ENCODE data around the gene EYS.

EYS gene

GRCh38 chr6:65191471-65191870 lies 515.6 kb downstream of the EYS start:
- no peaks in the 10 kb centered on the region for H3K36me3 ChIP-seq (ENCODE audit: control insufficient read depth in 2 of 2, insufficient read depth in 2 of 2, low read length in 2 of 2)
- no peak overlapping the region for H3K9ac ChIP-seq (ENCODE audit: low read depth in 1 of 2, low read length in 2 of 2)
- H3K4me1 ChIP-seq (ENCODE audit: control insufficient read depth in 2 of 2, insufficient read depth in 2 of 2, low read length in 2 of 2), result no peaks in the 10 kb centered on the region
- H3K27me3 ChIP-seq (ENCODE audit: control insufficient read depth in 2 of 2, insufficient read depth in 2 of 2, low read length in 2 of 2), result no peaks in the 10 kb centered on the region
- H3K4me3 ChIP-seq (ENCODE audit: low read length in 2 of 2), result no peak overlapping the region
- no peaks in the 10 kb centered on the region for H3K9me3 ChIP-seq (ENCODE audit: control insufficient read depth in 2 of 2, low read length in 2 of 2)
- no peak overlapping the region for H3K27ac ChIP-seq (ENCODE audit: low read depth in 2 of 2, low read length in 2 of 2)

DNA sequence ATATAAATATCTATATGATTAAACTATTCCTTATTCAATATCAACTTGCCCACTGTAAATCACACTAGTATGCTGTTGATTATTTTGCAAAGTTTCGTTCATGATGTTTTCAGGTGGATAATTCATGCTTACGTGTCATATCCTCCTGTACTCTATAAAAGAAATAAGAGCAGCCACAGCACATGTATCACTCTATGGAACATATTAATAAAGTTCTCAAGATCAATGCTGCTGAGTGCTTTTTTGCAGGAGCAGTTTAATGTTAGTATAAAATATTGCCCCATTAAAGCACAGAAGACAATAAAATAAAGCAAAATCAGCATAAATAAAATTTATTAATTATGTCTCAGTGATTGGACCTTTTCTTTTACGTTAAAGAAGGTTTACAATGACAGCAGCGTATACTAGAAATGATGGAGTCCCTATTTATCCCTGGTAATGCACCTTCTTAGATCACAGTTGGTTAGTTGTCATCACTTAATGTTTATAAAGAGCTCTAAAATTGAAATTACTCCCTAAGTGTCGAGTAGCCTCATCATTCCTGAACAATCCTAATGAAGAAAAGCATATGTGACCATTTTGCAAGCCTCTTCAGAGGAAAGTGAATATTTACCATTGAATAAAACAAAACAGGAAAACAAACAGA lies 517.7 kb downstream of the EYS start:
- Histone ChIP-seq H3K27me3 (ENCODE audit: control insufficient read depth in 2 of 2, insufficient read depth in 2 of 2, low read length in 2 of 2) (no peaks in the 10 kb centered on the region), H3K4me3 (ENCODE audit: low read length in 2 of 2) (no peak overlapping the region), H3K9ac (ENCODE audit: low read depth in 1 of 2, low read length in 2 of 2) (no peak overlapping the region), H3K9me3 (ENCODE audit: control insufficient read depth in 2 of 2, low read length in 2 of 2) (no peaks in the 10 kb centered on the region), H3K36me3 (ENCODE audit: control insufficient read depth in 2 of 2, insufficient read depth in 2 of 2, low read length in 2 of 2) (no peaks in the 10 kb centered on the region), H3K4me1 (ENCODE audit: control insufficient read depth in 2 of 2, insufficient read depth in 2 of 2, low read length in 2 of 2) (no peaks in the 10 kb centered on the region), H3K27ac (ENCODE audit: low read depth in 2 of 2, low read length in 2 of 2) (no peak overlapping the region)

- Histone ChIP-seq H3K4me1 (ENCODE audit: control insufficient read depth in 2 of 2, insufficient read depth in 2 of 2, low read length in 2 of 2) (no peaks in the 10 kb centered on the region), H3K4me3 (ENCODE audit: low read length in 2 of 2) (no peak overlapping the region), H3K9me3 (ENCODE audit: control insufficient read depth in 2 of 2, low read length in 2 of 2) (no peaks in the 10 kb centered on the region), H3K27ac (ENCODE audit: low read depth in 2 of 2, low read length in 2 of 2) (no peak overlapping the region), H3K27me3 (ENCODE audit: control insufficient read depth in 2 of 2, insufficient read depth in 2 of 2, low read length in 2 of 2) (no peaks in the 10 kb centered on the region), H3K9ac (ENCODE audit: low read depth in 1 of 2, low read length in 2 of 2) (no peak overlapping the region), H3K36me3 (ENCODE audit: control insufficient read depth in 2 of 2, insufficient read depth in 2 of 2, low read length in 2 of 2) (no peaks in the 10 kb centered on the region)
Measured at GRCh38 chr6:65186826-65187225, 520.2 kb downstream of the EYS start.

DNA sequence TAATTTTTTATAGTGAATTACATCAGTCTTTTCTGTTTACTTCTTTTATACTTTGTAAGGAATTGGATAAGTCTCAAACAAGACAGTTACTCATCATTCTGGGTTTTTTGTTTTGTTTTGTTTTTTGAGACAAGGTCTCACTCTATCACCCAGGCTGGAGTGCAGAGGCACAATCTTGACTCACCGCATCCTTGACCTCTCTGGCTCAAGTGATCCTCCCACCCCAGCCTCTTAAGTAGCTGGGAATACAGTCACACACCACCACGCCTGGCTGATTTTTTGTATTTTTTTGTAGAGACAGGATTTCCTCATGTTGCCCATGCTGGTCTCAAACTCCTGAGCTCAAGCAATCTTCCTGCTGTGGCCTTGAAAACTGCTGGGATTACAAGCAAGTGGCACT lies 524.3 kb downstream of the EYS start:
- no peaks in the 10 kb centered on the region for H3K4me1 ChIP-seq (ENCODE audit: control insufficient read depth in 2 of 2, insufficient read depth in 2 of 2, low read length in 2 of 2)
- H3K27ac ChIP-seq (ENCODE audit: low read depth in 2 of 2, low read length in 2 of 2), result no peak overlapping the region
- no peak overlapping the region for H3K4me3 ChIP-seq (ENCODE audit: low read length in 2 of 2)
- no peaks in the 10 kb centered on the region for H3K36me3 ChIP-seq (ENCODE audit: control insufficient read depth in 2 of 2, insufficient read depth in 2 of 2, low read length in 2 of 2)
- no peaks in the 10 kb centered on the region for H3K27me3 ChIP-seq (ENCODE audit: control insufficient read depth in 2 of 2, insufficient read depth in 2 of 2, low read length in 2 of 2)
- no peak overlapping the region for H3K9ac ChIP-seq (ENCODE audit: low read depth in 1 of 2, low read length in 2 of 2)
- H3K9me3 ChIP-seq (ENCODE audit: control insufficient read depth in 2 of 2, low read length in 2 of 2), result no peaks in the 10 kb centered on the region

GRCh38 chr6:65170273-65170672 lies 536.8 kb downstream of the EYS start:
- Histone ChIP-seq H3K27ac (ENCODE audit: low read depth in 2 of 2, low read length in 2 of 2) (no peak overlapping the region), H3K9me3 (ENCODE audit: control insufficient read depth in 2 of 2, low read length in 2 of 2) (no peaks in the 10 kb centered on the region)

GRCh38 chr6:65161661-65162060 lies 545.4 kb downstream of the EYS start:
- no peaks in the 10 kb centered on the region for H3K36me3 ChIP-seq (ENCODE audit: control insufficient read depth in 2 of 2, insufficient read depth in 2 of 2, low read length in 2 of 2)
- H3K27ac ChIP-seq (ENCODE audit: low read depth in 2 of 2, low read length in 2 of 2), result no peak overlapping the region
- H3K9me3 ChIP-seq (ENCODE audit: control insufficient read depth in 2 of 2, low read length in 2 of 2), result no peaks in the 10 kb centered on the region
- H3K27me3 ChIP-seq (ENCODE audit: control insufficient read depth in 2 of 2, insufficient read depth in 2 of 2, low read length in 2 of 2), result no peaks in the 10 kb centered on the region
- H3K9ac ChIP-seq (ENCODE audit: low read depth in 1 of 2, low read length in 2 of 2), result no peak overlapping the region
- H3K4me3 ChIP-seq (ENCODE audit: low read length in 2 of 2), result no peak overlapping the region
- H3K4me1 ChIP-seq (ENCODE audit: control insufficient read depth in 2 of 2, insufficient read depth in 2 of 2, low read length in 2 of 2), result no peaks in the 10 kb centered on the region

More at GRCh38 chr6:65170273-65170672, 536.8 kb downstream of the EYS start:
- Histone ChIP-seq H3K4me3 (ENCODE audit: low read length in 2 of 2) (no peak overlapping the region), H3K27me3 (ENCODE audit: control insufficient read depth in 2 of 2, insufficient read depth in 2 of 2, low read length in 2 of 2) (no peaks in the 10 kb centered on the region), H3K9ac (ENCODE audit: low read depth in 1 of 2, low read length in 2 of 2) (no peak overlapping the region), H3K4me1 (ENCODE audit: control insufficient read depth in 2 of 2, insufficient read depth in 2 of 2, low read length in 2 of 2) (no peaks in the 10 kb centered on the region), H3K36me3 (ENCODE audit: control insufficient read depth in 2 of 2, insufficient read depth in 2 of 2, low read length in 2 of 2) (no peaks in the 10 kb centered on the region)

DNA sequence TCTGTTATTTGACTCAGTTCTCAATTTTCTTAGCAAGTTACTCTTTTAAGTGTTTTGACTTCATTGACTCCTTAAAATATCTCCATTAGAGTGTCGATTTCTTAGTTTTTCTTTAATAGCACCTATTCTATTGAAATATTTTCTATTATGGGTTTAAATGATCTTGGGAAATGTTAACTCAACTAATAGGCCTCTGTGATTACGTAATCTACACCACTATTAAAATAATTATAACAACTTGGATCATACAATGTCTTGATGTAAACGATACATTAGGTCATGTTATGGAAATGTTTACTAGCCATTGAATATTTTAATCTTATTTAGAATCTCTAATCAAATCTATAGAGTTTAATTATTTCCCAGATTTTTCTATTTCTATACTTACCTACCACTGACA lies 550.0 kb downstream of the EYS start:
- Histone ChIP-seq H3K27me3 (ENCODE audit: control insufficient read depth in 2 of 2, insufficient read depth in 2 of 2, low read length in 2 of 2) (no peaks in the 10 kb centered on the region), H3K9me3 (ENCODE audit: control insufficient read depth in 2 of 2, low read length in 2 of 2) (no peaks in the 10 kb centered on the region), H3K4me1 (ENCODE audit: control insufficient read depth in 2 of 2, insufficient read depth in 2 of 2, low read length in 2 of 2) (no peaks in the 10 kb centered on the region)

GRCh38 chr6:65155083-65155482 lies 551.9 kb downstream of the EYS start:
- Histone ChIP-seq H3K27me3 (ENCODE audit: control insufficient read depth in 2 of 2, insufficient read depth in 2 of 2, low read length in 2 of 2) (no peaks in the 10 kb centered on the region), H3K36me3 (ENCODE audit: control insufficient read depth in 2 of 2, insufficient read depth in 2 of 2, low read length in 2 of 2) (no peaks in the 10 kb centered on the region), H3K4me1 (ENCODE audit: control insufficient read depth in 2 of 2, insufficient read depth in 2 of 2, low read length in 2 of 2) (no peaks in the 10 kb centered on the region), H3K27ac (ENCODE audit: low read depth in 2 of 2, low read length in 2 of 2) (no peak overlapping the region), H3K9ac (ENCODE audit: low read depth in 1 of 2, low read length in 2 of 2) (no peak overlapping the region), H3K4me3 (ENCODE audit: low read length in 2 of 2) (no peak overlapping the region), H3K9me3 (ENCODE audit: control insufficient read depth in 2 of 2, low read length in 2 of 2) (no peaks in the 10 kb centered on the region)

More for the DNA sequence above, 550.0 kb downstream of the EYS start:
- H3K9ac ChIP-seq (ENCODE audit: low read depth in 1 of 2, low read length in 2 of 2), result no peak overlapping the region
- no peaks in the 10 kb centered on the region for H3K36me3 ChIP-seq (ENCODE audit: control insufficient read depth in 2 of 2, insufficient read depth in 2 of 2, low read length in 2 of 2)
- H3K27ac ChIP-seq (ENCODE audit: low read depth in 2 of 2, low read length in 2 of 2), result no peak overlapping the region
- H3K4me3 ChIP-seq (ENCODE audit: low read length in 2 of 2), result no peak overlapping the region

GRCh38 chr6:65149841-65150240 lies 557.2 kb downstream of the EYS start:
- H3K4me3 ChIP-seq (ENCODE audit: low read length in 2 of 2), result no peak overlapping the region
- H3K36me3 ChIP-seq (ENCODE audit: control insufficient read depth in 2 of 2, insufficient read depth in 2 of 2, low read length in 2 of 2), result no peaks in the 10 kb centered on the region
- H3K4me1 ChIP-seq (ENCODE audit: control insufficient read depth in 2 of 2, insufficient read depth in 2 of 2, low read length in 2 of 2), result no peaks in the 10 kb centered on the region
- H3K27me3 ChIP-seq (ENCODE audit: control insufficient read depth in 2 of 2, insufficient read depth in 2 of 2, low read length in 2 of 2), result no peaks in the 10 kb centered on the region
- H3K9ac ChIP-seq (ENCODE audit: low read depth in 1 of 2, low read length in 2 of 2), result no peak overlapping the region
- no peaks in the 10 kb centered on the region for H3K9me3 ChIP-seq (ENCODE audit: control insufficient read depth in 2 of 2, low read length in 2 of 2)
- H3K27ac ChIP-seq (ENCODE audit: low read depth in 2 of 2, low read length in 2 of 2), result no peak overlapping the region

DNA sequence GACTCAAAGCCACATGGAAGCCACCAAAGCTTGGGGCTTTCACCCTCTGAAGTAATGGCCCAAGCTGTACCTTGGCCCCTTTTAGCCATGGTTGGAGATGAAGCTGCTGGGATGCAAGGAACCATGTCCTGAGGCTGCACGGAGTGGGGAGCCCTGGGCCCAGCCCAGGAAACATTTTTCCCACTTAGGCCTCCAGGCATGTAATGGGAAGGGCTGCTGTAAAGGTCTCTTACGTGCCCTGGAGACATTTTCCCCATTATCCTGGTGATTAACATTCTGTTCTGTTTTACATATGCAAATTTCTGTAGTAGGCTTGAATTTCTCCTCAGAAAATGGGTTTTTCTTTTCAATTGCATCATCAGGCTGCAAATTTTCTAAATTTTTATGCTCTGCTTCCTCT lies 558.2 kb downstream of the EYS start:
- Histone ChIP-seq H3K27ac (ENCODE audit: low read depth in 2 of 2, low read length in 2 of 2) (no peak overlapping the region), H3K9me3 (ENCODE audit: control insufficient read depth in 2 of 2, low read length in 2 of 2) (no peaks in the 10 kb centered on the region), H3K4me1 (ENCODE audit: control insufficient read depth in 2 of 2, insufficient read depth in 2 of 2, low read length in 2 of 2) (no peaks in the 10 kb centered on the region), H3K9ac (ENCODE audit: low read depth in 1 of 2, low read length in 2 of 2) (no peak overlapping the region), H3K27me3 (ENCODE audit: control insufficient read depth in 2 of 2, insufficient read depth in 2 of 2, low read length in 2 of 2) (no peaks in the 10 kb centered on the region), H3K4me3 (ENCODE audit: low read length in 2 of 2) (no peak overlapping the region), H3K36me3 (ENCODE audit: control insufficient read depth in 2 of 2, insufficient read depth in 2 of 2, low read length in 2 of 2) (no peaks in the 10 kb centered on the region)

- no peak overlapping the region for H3K4me3 ChIP-seq (ENCODE audit: low read length in 2 of 2)
- no peaks in the 10 kb centered on the region for H3K9me3 ChIP-seq (ENCODE audit: control insufficient read depth in 2 of 2, low read length in 2 of 2)
- H3K36me3 ChIP-seq (ENCODE audit: control insufficient read depth in 2 of 2, insufficient read depth in 2 of 2, low read length in 2 of 2), result no peaks in the 10 kb centered on the region
- H3K9ac ChIP-seq (ENCODE audit: low read depth in 1 of 2, low read length in 2 of 2), result no peak overlapping the region
- H3K27me3 ChIP-seq (ENCODE audit: control insufficient read depth in 2 of 2, insufficient read depth in 2 of 2, low read length in 2 of 2), result no peaks in the 10 kb centered on the region
- no peaks in the 10 kb centered on the region for H3K4me1 ChIP-seq (ENCODE audit: control insufficient read depth in 2 of 2, insufficient read depth in 2 of 2, low read length in 2 of 2)
- H3K27ac ChIP-seq (ENCODE audit: low read depth in 2 of 2, low read length in 2 of 2), result no peak overlapping the region
Measured at GRCh38 chr6:65135567-65135966, 571.5 kb downstream of the EYS start.
